GM12878 (cell line): Measurements from ENCODE around the gene MRPS5. TPM values are rescaled to one million over a fixed set of nuclear protein-coding genes. Genes with fewer than 3 reads are reported as not detected.

ENCODE experiments used
- ATAC-seq: fragments of 200-7000 bp; cut with Tn5 transposase; 3 replicates; pipeline ENCODE4 v1.9.1; 2020; ENCODE audit warnings: mild to moderate bottlenecking, moderate library complexity
- BruUV-seq: library from RNA; stranded (reverse); fragments of 400-500 nt; replicated peaks from 2 replicates; lab custom pipeline; 2021; lab: Mats Ljungman, UMichigan
- CTCF ChIA-PET: fragments of 300-600 bp; sonication (Branson Sonifier 250); formaldehyde crosslinking; extraction: SDS; loops from one replicate; lab custom pipeline; 2021; ENCODE audit warnings: inconsistent platforms; lab: Yijun Ruan, JAX
- POLR2A ChIA-PET: fragments of 350-600 bp; formaldehyde crosslinking; extraction: SDS; loops from one replicate; lab custom pipeline; 2021; ENCODE audit warnings: inconsistent platforms; lab: Charles Lee
- RAD21 ChIA-PET: fragments of 300-600 bp; sonication (Branson Sonifier 250); formaldehyde crosslinking; loops from one replicate; lab custom pipeline; 2023; ENCODE audit warnings: antibody characterized with exemption; ENCODE audit not compliant: unreplicated experiment; lab: Charles Lee
- SMC1A ChIA-PET: fragments of 300-600 bp; sonication (Branson Sonifier 250); formaldehyde crosslinking; loops from one replicate; lab custom pipeline; 2023; ENCODE audit not compliant: unreplicated experiment, uncharacterized antibody; lab: Charles Lee
- DNase-seq: peaks from one replicate; pipeline ENCODE4 v3.0.0-alpha.2; 2011; ENCODE audit warnings: low read depth, low spot score
- FAIRE-seq: peaks from 3 replicates; lab custom pipeline; 2011; peaks lifted over from hg19 to GRCh38; lab: Jason Lieb, UNC
- H2AFZ ChIP-seq: 2 replicates; pipeline ENCODE4 v1.6.0; 2011; ENCODE audit warnings: low read depth, low read length, control low read depth; ENCODE audit not compliant: control insufficient read depth
- H3K27ac ChIP-seq: 2 replicates; pipeline ENCODE4 v1.5.1; 2011; ENCODE audit warnings: control low read depth; ENCODE audit not compliant: control insufficient read depth, insufficient read depth
- H3K27me3 ChIP-seq, 2 experiments: replicated peaks in 1 of 2; 2 replicates each; pipeline versions ENCODE4 v1.6.0 to v1.6.1; 2011; ENCODE audit warnings: low read length in 1 of 2; ENCODE audit not compliant: control insufficient read depth in 2 of 2, insufficient read depth in 2 of 2
- H3K36me3 ChIP-seq, 2 experiments: 2 replicates each; pipeline ENCODE4 v1.5.1; 2011; ENCODE audit warnings: low read length in 1 of 2; ENCODE audit not compliant: control insufficient read depth in 2 of 2, insufficient read depth in 2 of 2
- H3K4me1 ChIP-seq: 2 replicates; pipeline ENCODE4 v1.6.1; 2011; ENCODE audit warnings: mild to moderate bottlenecking, low read length, moderate library complexity, mixed read lengths; ENCODE audit not compliant: control insufficient read depth, insufficient read depth
- H3K4me2 ChIP-seq: 2 replicates; pipeline ENCODE4 v1.6.0; 2011; ENCODE audit warnings: control low read depth; ENCODE audit not compliant: control insufficient read depth, insufficient read depth
- H3K4me3 ChIP-seq: fragments of 200-600 bp; sonication (generic); 2 replicates; pipeline ENCODE4 v1.5.1; 2016
- H3K79me2 ChIP-seq: 2 replicates; pipeline ENCODE4 v1.6.0; 2011; ENCODE audit warnings: low read length; ENCODE audit not compliant: control insufficient read depth, insufficient read depth
- H3K9ac ChIP-seq: 2 replicates; pipeline ENCODE4 v1.8.0; 2011; ENCODE audit warnings: low read length, control low read depth, mixed read lengths; ENCODE audit not compliant: control insufficient read depth, insufficient read depth
- H3K9me3 ChIP-seq: replicated peaks from 3 replicates; pipeline ENCODE4 v1.5.1; 2011; ENCODE audit warnings: mild to moderate bottlenecking, low read length; ENCODE audit not compliant: control insufficient read depth, insufficient read depth
- H4K20me1 ChIP-seq: 2 replicates; pipeline ENCODE4 v1.6.0; 2011; ENCODE audit not compliant: control insufficient read depth, insufficient read depth
- ATF7 ChIP-seq: fragments of 450-650 bp; IDR thresholded peaks from 2 replicates; pipeline ENCODE4 v1.6.1; 2016; ENCODE audit warnings: low read depth, mild to moderate bottlenecking
- BMI1 ChIP-seq: fragments of 450-650 bp; IDR thresholded peaks from 2 replicates; pipeline ENCODE4 v1.6.1; 2016; ENCODE audit warnings: mild to moderate bottlenecking, moderate library complexity, borderline replicate concordance
- EGR1 ChIP-seq, 2 experiments: IDR thresholded peaks; 1 replicate in 1 of 2; 2 replicates in 1 of 2; pipeline ENCODE4 v1.6.1; 2011 to 2012; ENCODE audit warnings: low read depth in 2 of 2, low read length in 2 of 2, borderline replicate concordance in 1 of 2, mild to moderate bottlenecking in 1 of 2, moderate library complexity in 1 of 2
- ETV6 ChIP-seq, 2 experiments: fragments of 450-650 bp in 1 of 2; IDR thresholded peaks in 1 of 2; conservative IDR thresholded peaks in 1 of 2; 2 replicates each; pipeline ENCODE4 v1.6.1; 2014; ENCODE audit warnings: antibody characterized with exemption in 1 of 2, borderline replicate concordance in 1 of 2, low read depth in 1 of 2, mild to moderate bottlenecking in 1 of 2, moderate library complexity in 1 of 2
- IKZF1 ChIP-seq: fragments of 450-650 bp; conservative IDR thresholded peaks from 2 replicates; pipeline ENCODE4 v1.6.1; 2017; ENCODE audit warnings: antibody characterized with exemption, mild to moderate bottlenecking
- MEF2B ChIP-seq: fragments of 450-650 bp; IDR thresholded peaks from 2 replicates; pipeline ENCODE4 v1.6.1; 2018; ENCODE audit warnings: mild to moderate bottlenecking, moderate library complexity; ENCODE audit not compliant: partially characterized antibody, poor library complexity, severe bottlenecking
- TAF1 ChIP-seq: IDR thresholded peaks from 2 replicates; pipeline ENCODE4 v1.6.1; 2011; ENCODE audit warnings: mild to moderate bottlenecking, low read depth, low read length, borderline replicate concordance
- WGBS: methylation state at CpG from one replicate; pipeline ENCODE4 v1.1.6; 2016; ENCODE audit warnings: low lambda C conversion rate; ENCODE audit not compliant: insufficient replicate concordance, insufficient coverage; ENCODE audit errors: missing lambda C conversion rate; 5-methylcytosine and 5-hydroxymethylcytosine counted together
- in situ Hi-C: fragments of 300-500 bp; cut with MboI; formaldehyde crosslinking; loops from 9 replicates; pipeline ENCODE4 v1.14.3; 2018; ENCODE audit warnings: mixed read lengths
- intact Hi-C: fragments of 100-400 bp; cut with micrococcal nuclease; formaldehyde crosslinking; loops from one replicate; pipeline ENCODE4 v1.14.2; 2022; ENCODE audit not compliant: unreplicated experiment
- polyA plus RNA-seq, 11 experiments: library from polyadenylated mRNA; depleted of rRNA in 4 of 11; unstranded in 6 of 11; stranded (reverse) in 5 of 11; fragments of >200 nt; fragmentation: Nextera tagmentation in 4 of 11; fragmentation: Illumina TruSeq in 1 of 11; extraction: Ambion mirVana in 4 of 11; extraction: Trizol in 1 of 11; gene quantifications; 1 replicate in 1 of 11; 2 replicates in 10 of 11; pipeline versions ENCODE4 v1.2.1 to v1.2.3, GENCODE V29; 2011 to 2016; ENCODE audit warnings: inconsistent platforms in 2 of 11, missing spikeins in 2 of 11, low read depth in 1 of 11
- total RNA-seq, 4 experiments: library from RNA; depleted of rRNA in 3 of 4; stranded (reverse); fragments of >200 nt in 3 of 4; fragmentation: Illumina TruSeq in 1 of 4; extraction: Trizol in 1 of 4; gene quantifications; 2 replicates each; pipeline versions ENCODE4 v1.2.1 to v1.2.3, GENCODE V29; 2013 to 2021
- TF ChIP-seq, protein P1 (sequence below): IDR thresholded peaks from 2 replicates; pipeline ENCODE4 v1.6.1; 2011; ENCODE audit warnings: mild to moderate bottlenecking, low read depth, low read length, moderate library complexity; ENCODE audit not compliant: insufficient replicate concordance
- TF ChIP-seq, protein P2 (sequence below): IDR thresholded peaks from 2 replicates; pipeline ENCODE4 v1.6.1; 2011; ENCODE audit warnings: low read depth, low read length, improper control_type of control experiment, borderline replicate concordance
- TF ChIP-seq, protein P3 (sequence below): fragments of 450-650 bp; IDR thresholded peaks from 2 replicates; pipeline ENCODE4 v1.6.1; 2017; ENCODE audit warnings: mild to moderate bottlenecking, low read depth, inconsistent platforms; ENCODE audit not compliant: poor library complexity, severe bottlenecking

The MRPS5 gene
- total and polyA plus RNA-seq, 10 of the 15 experiments (the other 5 are each of a cell fraction or from before 2014, with no cell fraction given) = 54.8 to 93.0 (median 76.3) TPM

DNA sequence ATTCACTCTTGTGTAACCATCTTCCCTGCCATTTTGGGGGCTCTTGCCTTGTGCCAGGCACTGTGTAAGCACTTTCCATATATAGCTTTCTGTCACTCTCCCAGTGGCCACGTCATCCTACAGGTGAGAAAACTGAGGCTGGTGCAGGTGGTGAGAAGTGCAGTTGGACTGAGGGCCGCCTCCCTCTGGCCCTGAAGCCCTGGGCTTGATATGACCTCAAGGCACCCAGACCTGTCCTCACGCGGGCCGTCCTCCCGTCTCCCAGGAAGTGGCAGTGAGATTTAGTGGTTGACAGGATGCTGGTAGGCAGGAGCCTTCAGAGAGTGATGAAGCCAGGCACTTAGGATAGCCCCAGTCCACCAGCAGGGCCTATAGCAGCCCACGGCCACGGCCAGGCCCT lies 65.6 kb downstream of the MRPS5 start:
- POLR2A ChIA-PET = interaction anchor here (1.2 to 3.8 kb wide), 2 partner anchors 7 to 12 kb away, joined by 3 to 20 read pairs; no protein-coding TSS in a partner anchor

More for the DNA sequence above, 65.6 kb downstream of the MRPS5 start:
- CTCF ChIA-PET = interaction anchor here (1.2 to 7.9 kb wide), 6 partner anchors 13 to 71 kb away, joined by 4 to 134 read pairs (median 10); partner anchors contain the start of gene MAL
- no peak overlapping the region for H3K4me2 ChIP-seq
- no TSS peak for BruUV-seq
- H4K20me1 ChIP-seq = no peaks in the 10 kb centered on the region
- no peaks in the 10 kb centered on the region for H3K9me3 ChIP-seq
- no peak for FAIRE-seq
- H3K36me3 ChIP-seq = no peaks in the 10 kb centered on the region
- peaks cover 3% of the 10 kb centered on the region; the same call in 1 of the 2 replicates for H3K4me1 ChIP-seq
- TF ChIP-seq, protein P1, sequence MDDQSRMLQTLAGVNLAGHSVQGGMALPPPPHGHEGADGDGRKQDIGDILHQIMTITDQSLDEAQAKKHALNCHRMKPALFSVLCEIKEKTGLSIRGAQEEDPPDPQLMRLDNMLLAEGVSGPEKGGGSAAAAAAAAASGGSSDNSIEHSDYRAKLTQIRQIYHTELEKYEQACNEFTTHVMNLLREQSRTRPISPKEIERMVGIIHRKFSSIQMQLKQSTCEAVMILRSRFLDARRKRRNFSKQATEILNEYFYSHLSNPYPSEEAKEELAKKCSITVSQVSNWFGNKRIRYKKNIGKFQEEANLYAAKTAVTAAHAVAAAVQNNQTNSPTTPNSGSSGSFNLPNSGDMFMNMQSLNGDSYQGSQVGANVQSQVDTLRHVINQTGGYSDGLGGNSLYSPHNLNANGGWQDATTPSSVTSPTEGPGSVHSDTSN = no peak
- TF ChIP-seq ETV6 (conservative IDR thresholded peaks at IDR 0.05 in 1 of 2, IDR thresholded peaks at IDR 0.05 in 1 of 2; ENCODE audit: borderline replicate concordance in 1 of 2, low read depth in 1 of 2) = no peak
- TF ChIP-seq IKZF1 = no peak
- TF ChIP-seq MEF2B = no peak
- TF ChIP-seq, protein P2, sequence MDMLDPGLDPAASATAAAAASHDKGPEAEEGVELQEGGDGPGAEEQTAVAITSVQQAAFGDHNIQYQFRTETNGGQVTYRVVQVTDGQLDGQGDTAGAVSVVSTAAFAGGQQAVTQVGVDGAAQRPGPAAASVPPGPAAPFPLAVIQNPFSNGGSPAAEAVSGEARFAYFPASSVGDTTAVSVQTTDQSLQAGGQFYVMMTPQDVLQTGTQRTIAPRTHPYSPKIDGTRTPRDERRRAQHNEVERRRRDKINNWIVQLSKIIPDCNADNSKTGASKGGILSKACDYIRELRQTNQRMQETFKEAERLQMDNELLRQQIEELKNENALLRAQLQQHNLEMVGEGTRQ = no peak
- TF ChIP-seq TAF1 = no peak
- TF ChIP-seq EGR1 (IDR thresholded peaks at IDR 0.05; ENCODE audit: borderline replicate concordance in 1 of 2, low read depth in 2 of 2, low read length in 2 of 2) = no peak
- TF ChIP-seq ATF7 = no peak
- TF ChIP-seq, protein P3, sequence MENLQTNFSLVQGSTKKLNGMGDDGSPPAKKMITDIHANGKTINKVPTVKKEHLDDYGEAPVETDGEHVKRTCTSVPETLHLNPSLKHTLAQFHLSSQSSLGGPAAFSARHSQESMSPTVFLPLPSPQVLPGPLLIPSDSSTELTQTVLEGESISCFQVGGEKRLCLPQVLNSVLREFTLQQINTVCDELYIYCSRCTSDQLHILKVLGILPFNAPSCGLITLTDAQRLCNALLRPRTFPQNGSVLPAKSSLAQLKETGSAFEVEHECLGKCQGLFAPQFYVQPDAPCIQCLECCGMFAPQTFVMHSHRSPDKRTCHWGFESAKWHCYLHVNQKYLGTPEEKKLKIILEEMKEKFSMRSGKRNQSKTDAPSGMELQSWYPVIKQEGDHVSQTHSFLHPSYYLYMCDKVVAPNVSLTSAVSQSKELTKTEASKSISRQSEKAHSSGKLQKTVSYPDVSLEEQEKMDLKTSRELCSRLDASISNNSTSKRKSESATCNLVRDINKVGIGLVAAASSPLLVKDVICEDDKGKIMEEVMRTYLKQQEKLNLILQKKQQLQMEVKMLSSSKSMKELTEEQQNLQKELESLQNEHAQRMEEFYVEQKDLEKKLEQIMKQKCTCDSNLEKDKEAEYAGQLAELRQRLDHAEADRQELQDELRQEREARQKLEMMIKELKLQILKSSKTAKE = no peak
- no peak for TF ChIP-seq BMI1
- in situ Hi-C loops = no loop called here
- H3K4me3 ChIP-seq = no peak overlapping the region
- intact Hi-C loops = no loop called here
- peak; percentile 8; the same call in 2 of the 3 replicates for ATAC-seq
- RAD21 ChIA-PET = interaction anchor here (0.8 to 8.1 kb wide), 5 partner anchors 7 to 31 kb away, joined by 3 to 92 read pairs (median 5); partner anchors contain the start of gene MAL
- H3K27ac ChIP-seq = no peak overlapping the region
- H3K27me3 ChIP-seq = no peaks in the 10 kb centered on the region
- DNase-seq = no peak
- H2AFZ ChIP-seq = no peak overlapping the region
- WGBS = 67% methylated on average over 8 of the region's 8 CpGs
- SMC1A ChIA-PET = interaction anchor here (7.8 kb wide), 1 partner anchor 32 kb away, joined by 94 read pairs; the partner anchor contains the start of gene MAL
- no peaks in the 10 kb centered on the region for H3K79me2 ChIP-seq
- H3K9ac ChIP-seq = no peak overlapping the region
